ENCODE measurements around the gene TRMT61A.

Gene TRMT61A

GRCh38 chr14:103516426-103517173 is 12.4 kb upstream of the TRMT61A start:
- no peak for DNase-seq (ENCODE audit: low read depth)
- TF ChIP-seq, protein P1, sequence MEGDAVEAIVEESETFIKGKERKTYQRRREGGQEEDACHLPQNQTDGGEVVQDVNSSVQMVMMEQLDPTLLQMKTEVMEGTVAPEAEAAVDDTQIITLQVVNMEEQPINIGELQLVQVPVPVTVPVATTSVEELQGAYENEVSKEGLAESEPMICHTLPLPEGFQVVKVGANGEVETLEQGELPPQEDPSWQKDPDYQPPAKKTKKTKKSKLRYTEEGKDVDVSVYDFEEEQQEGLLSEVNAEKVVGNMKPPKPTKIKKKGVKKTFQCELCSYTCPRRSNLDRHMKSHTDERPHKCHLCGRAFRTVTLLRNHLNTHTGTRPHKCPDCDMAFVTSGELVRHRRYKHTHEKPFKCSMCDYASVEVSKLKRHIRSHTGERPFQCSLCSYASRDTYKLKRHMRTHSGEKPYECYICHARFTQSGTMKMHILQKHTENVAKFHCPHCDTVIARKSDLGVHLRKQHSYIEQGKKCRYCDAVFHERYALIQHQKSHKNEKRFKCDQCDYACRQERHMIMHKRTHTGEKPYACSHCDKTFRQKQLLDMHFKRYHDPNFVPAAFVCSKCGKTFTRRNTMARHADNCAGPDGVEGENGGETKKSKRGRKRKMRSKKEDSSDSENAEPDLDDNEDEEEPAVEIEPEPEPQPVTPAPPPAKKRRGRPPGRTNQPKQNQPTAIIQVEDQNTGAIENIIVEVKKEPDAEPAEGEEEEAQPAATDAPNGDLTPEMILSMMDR (conservative IDR thresholded peaks at IDR 0.05; ENCODE audit: low read depth, low read length) = no peak
- H3K4me3 ChIP-seq (ENCODE audit: low read depth, low read length) = no peak overlapping the region

- TF ChIP-seq, protein P1 (conservative IDR thresholded peaks at IDR 0.05; ENCODE audit: low read depth, low read length) = no peak
- no peak for DNase-seq (ENCODE audit: low read depth)
- H3K4me3 ChIP-seq (ENCODE audit: low read depth, low read length) = no peak overlapping the region
Observed at GRCh38 chr14:103517174-103517566, 11.8 kb upstream of the TRMT61A start.

- DNase-seq (ENCODE audit: low read depth) = no peak
- TF ChIP-seq, protein P1 (conservative IDR thresholded peaks at IDR 0.05; ENCODE audit: low read depth, low read length) = no peak
- no peak overlapping the region for H3K4me3 ChIP-seq (ENCODE audit: low read depth, low read length)
Observed at GRCh38 chr14:103517721-103518421, 11.1 kb upstream of the TRMT61A start.

DNA sequence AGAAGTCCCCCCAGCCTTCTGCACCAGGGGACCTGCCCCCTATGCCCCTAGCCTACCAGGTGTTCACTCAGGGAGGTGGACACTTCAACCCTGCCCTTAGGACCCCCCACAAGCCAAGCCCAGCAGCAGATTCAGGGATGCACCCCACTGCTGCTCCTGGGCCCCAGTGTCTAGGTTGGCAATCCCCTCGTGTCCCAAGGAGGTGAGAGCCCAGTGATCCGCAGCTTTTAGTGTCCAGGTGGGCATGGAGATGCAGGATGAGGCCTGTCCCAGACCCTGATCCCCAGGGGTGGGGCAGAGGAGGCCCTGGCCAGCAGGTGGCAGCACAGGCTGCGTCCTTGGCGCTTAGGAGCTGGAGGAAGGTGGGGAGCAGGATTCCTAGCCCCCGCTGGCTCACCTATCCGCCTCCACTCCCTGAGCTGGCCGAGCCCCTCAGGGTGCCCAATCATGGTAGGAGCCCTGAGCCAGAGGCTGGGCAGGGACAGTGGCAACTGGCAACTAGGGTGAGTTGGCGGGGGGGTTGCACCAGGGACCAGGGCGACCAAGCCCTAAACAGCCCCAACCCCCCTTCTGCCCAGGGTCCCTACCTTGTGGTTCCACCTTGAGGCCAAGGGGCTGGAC is 10.5 kb upstream of the TRMT61A start:
- TF ChIP-seq, protein P1 (conservative IDR thresholded peaks at IDR 0.05; ENCODE audit: low read depth, low read length) = peak; percentile 89
- DNase-seq (ENCODE audit: low read depth) = peak; percentile 49
- H3K4me3 ChIP-seq (ENCODE audit: low read depth, low read length) = no peak overlapping the region

DNA sequence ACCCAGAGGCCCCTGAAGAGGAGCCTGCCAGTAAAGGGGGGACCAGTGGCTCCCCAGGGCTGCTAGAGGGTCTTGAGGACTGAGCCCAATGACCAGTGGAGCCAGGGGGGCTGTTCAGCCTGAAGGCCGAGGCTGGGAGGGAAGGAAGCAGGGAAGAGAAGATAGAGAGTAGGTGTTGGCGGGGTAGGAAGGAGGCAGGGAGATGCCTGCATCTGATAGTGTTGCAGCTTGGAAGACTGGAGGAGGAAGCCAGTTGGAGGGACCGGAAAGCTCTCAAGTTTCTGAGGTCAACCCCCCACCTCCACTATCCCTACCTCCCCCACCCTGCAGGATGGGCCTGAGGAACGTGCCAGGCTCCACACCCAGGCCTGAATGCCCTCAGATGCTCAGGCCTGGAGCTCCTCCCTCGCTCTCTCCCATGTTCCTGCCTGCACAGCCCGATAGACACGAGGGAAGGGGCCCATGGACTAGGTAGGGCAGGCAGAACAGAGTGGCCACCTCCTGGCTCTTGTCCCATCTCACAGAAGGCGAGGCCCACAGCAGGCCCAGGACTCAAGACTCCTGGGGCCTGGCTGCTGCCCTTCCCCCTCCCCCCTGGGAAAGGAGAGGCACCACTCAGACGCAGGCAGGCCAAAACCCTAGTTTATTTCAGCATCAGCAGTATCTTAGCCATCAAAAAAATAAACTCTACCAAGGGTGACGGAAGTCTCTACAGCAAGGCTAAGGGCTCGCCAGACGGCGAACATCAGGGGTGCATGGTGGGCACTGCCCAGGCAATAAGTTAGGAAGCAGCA is 9.8 kb upstream of the TRMT61A start:
- DNase-seq (ENCODE audit: low read depth) = peak; percentile 44
- H3K4me3 ChIP-seq (ENCODE audit: low read depth, low read length) = no peak overlapping the region
- TF ChIP-seq, protein P1 (conservative IDR thresholded peaks at IDR 0.05; ENCODE audit: low read depth, low read length) = no peak

DNA sequence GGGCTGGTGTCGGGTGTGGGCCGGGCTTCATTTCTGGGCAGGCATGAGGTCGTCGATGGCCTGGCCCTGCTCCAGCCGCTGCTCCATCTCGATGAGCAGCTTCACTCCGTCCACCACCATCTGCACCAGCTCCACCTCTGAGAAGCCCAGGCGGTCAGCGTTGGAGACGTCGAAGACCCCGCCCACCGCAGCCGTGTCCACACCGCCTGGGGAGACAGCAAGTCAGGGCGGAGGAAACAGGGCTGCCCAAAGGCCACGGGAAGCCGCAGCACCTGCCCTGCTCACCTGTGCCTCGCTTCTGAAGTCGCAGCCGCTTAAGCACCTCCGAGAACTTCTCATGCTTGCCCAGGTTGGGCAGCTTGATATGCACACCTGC is 9.2 kb upstream of the TRMT61A start:
- TF ChIP-seq, protein P1 (conservative IDR thresholded peaks at IDR 0.05; ENCODE audit: low read depth, low read length) = no peak
- H3K4me3 ChIP-seq (ENCODE audit: low read depth, low read length) = no peak overlapping the region
- DNase-seq (ENCODE audit: low read depth) = no peak
